Measurements from ENCODE around the gene ZSCAN31.

DNA sequence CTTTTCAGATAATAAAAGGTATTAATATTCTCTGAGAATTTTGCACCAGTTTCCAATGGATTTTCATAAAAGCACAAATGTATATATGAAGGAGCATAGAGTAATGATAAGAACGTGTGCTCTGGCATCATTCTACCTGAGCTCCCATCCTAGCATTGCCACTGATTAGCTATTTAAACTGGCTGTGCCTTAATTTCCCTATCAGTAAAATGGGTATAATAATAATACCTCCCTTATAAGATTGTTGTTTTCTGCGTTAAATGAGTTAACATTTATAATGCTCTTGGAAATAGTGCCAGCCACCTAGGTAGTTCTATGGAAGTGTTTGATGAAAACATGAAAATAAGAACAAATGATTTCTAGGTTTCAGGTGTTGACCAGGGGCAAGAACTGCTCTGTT, 25.0 kb upstream of the ZSCAN31 start:
- TF ChIP-seq POLR2A (IDR thresholded peaks at IDR 0.05; ENCODE audit: borderline replicate concordance, extremely low read depth, insufficient read depth, insufficient read length) (no peak), SIN3A (IDR thresholded peaks at IDR 0.05; ENCODE audit: low read depth) (no peak), EZH2phosphoT487 (IDR thresholded peaks at IDR 0.05; ENCODE audit: borderline replicate concordance) (no peak), POLR2AphosphoS5 (IDR thresholded peaks at IDR 0.05; ENCODE audit: low read depth, low read length) (no peak), RAD21 (IDR thresholded peaks at IDR 0.05; ENCODE audit: low read depth) (no peak), EZH2 (IDR thresholded peaks at IDR 0.05) (no peak), ZNF274 (IDR thresholded peaks at IDR 0.05; ENCODE audit: low read depth, low read length) (no peak), FOSL1 (IDR thresholded peaks at IDR 0.05; ENCODE audit: low read depth) (no peak), CEBPB (IDR thresholded peaks at IDR 0.05; ENCODE audit: low read depth) (no peak), JUND (IDR thresholded peaks at IDR 0.05) (no peak)
- TF ChIP-seq, protein P1, sequence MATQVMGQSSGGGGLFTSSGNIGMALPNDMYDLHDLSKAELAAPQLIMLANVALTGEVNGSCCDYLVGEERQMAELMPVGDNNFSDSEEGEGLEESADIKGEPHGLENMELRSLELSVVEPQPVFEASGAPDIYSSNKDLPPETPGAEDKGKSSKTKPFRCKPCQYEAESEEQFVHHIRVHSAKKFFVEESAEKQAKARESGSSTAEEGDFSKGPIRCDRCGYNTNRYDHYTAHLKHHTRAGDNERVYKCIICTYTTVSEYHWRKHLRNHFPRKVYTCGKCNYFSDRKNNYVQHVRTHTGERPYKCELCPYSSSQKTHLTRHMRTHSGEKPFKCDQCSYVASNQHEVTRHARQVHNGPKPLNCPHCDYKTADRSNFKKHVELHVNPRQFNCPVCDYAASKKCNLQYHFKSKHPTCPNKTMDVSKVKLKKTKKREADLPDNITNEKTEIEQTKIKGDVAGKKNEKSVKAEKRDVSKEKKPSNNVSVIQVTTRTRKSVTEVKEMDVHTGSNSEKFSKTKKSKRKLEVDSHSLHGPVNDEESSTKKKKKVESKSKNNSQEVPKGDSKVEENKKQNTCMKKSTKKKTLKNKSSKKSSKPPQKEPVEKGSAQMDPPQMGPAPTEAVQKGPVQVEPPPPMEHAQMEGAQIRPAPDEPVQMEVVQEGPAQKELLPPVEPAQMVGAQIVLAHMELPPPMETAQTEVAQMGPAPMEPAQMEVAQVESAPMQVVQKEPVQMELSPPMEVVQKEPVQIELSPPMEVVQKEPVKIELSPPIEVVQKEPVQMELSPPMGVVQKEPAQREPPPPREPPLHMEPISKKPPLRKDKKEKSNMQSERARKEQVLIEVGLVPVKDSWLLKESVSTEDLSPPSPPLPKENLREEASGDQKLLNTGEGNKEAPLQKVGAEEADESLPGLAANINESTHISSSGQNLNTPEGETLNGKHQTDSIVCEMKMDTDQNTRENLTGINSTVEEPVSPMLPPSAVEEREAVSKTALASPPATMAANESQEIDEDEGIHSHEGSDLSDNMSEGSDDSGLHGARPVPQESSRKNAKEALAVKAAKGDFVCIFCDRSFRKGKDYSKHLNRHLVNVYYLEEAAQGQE (IDR thresholded peaks at IDR 0.05; ENCODE audit: low read depth): no peak
- TF ChIP-seq, protein P2, sequence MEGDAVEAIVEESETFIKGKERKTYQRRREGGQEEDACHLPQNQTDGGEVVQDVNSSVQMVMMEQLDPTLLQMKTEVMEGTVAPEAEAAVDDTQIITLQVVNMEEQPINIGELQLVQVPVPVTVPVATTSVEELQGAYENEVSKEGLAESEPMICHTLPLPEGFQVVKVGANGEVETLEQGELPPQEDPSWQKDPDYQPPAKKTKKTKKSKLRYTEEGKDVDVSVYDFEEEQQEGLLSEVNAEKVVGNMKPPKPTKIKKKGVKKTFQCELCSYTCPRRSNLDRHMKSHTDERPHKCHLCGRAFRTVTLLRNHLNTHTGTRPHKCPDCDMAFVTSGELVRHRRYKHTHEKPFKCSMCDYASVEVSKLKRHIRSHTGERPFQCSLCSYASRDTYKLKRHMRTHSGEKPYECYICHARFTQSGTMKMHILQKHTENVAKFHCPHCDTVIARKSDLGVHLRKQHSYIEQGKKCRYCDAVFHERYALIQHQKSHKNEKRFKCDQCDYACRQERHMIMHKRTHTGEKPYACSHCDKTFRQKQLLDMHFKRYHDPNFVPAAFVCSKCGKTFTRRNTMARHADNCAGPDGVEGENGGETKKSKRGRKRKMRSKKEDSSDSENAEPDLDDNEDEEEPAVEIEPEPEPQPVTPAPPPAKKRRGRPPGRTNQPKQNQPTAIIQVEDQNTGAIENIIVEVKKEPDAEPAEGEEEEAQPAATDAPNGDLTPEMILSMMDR (IDR thresholded peaks at IDR 0.05 in 2 of 3, conservative IDR thresholded peaks at IDR 0.05 in 1 of 3; ENCODE audit: borderline replicate concordance in 1 of 3, insufficient read depth in 1 of 3, low read depth in 2 of 3, low read length in 2 of 3): no peak
- TF ChIP-seq, protein P3, sequence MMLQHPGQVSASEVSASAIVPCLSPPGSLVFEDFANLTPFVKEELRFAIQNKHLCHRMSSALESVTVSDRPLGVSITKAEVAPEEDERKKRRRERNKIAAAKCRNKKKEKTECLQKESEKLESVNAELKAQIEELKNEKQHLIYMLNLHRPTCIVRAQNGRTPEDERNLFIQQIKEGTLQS (IDR thresholded peaks at IDR 0.05): no peak
